RPMI8226 (cell line): ENCODE measurements around the gene C1QC.
A peak's percentile ranks its signal among the peaks of the same experiment; 100 is the strongest.

ENCODE experiments used
- DNase-seq: peaks from one replicate; pipeline ENCODE4 v3.0.0-alpha.2; 2015

The C1QC gene

GRCh38 chr1:22619798-22620197, 23.6 kb upstream of the C1QC start:
- no peak for DNase-seq

GRCh38 chr1:22621761-22622160, 21.7 kb upstream of the C1QC start:
- no peak for DNase-seq

GRCh38 chr1:22625262-22625925, 18.0 kb upstream of the C1QC start:
- peak; percentile 36 for DNase-seq

GRCh38 chr1:22626237-22627157, 16.9 kb upstream of the C1QC start:
- no peak for DNase-seq

GRCh38 chr1:22627331-22627730, 16.1 kb upstream of the C1QC start:
- DNase-seq = no peak

GRCh38 chr1:22628698-22629444, 14.6 kb upstream of the C1QC start:
- DNase-seq = no peak

- DNase-seq = no peak
Observed at GRCh38 chr1:22629886-22630285, 13.5 kb upstream of the C1QC start.

- DNase-seq = peak; percentile 85
Observed at GRCh38 chr1:22633697-22634463, 9.6 kb upstream of the C1QC start.

GRCh38 chr1:22635436-22635835, 8.0 kb upstream of the C1QC start:
- DNase-seq = peak; percentile 44

GRCh38 chr1:22636353-22636752, 7.1 kb upstream of the C1QC start, which contains the start of gene C1QA:
TSS of gene C1QA (plus strand) at chr1:22636628. CDS start at chr1:22637617, 989 bp downstream.
- peak; percentile 91 for DNase-seq

GRCh38 chr1:22636927-22637326, 6.5 kb upstream of the C1QC start:
- peak; percentile 92 for DNase-seq

- no peak for DNase-seq
Observed at GRCh38 chr1:22637907-22638445, 5.5 kb upstream of the C1QC start.

GRCh38 chr1:22638476-22639234, 4.8 kb upstream of the C1QC start:
- no peak for DNase-seq

- no peak for DNase-seq
Observed at GRCh38 chr1:22639286-22639685, 4.1 kb upstream of the C1QC start.

GRCh38 chr1:22641247-22641646, 2.2 kb upstream of the C1QC start:
- no peak for DNase-seq

GRCh38 chr1:22641906-22642636, 1.4 kb upstream of the C1QC start:
- peak; percentile 84 for DNase-seq

GRCh38 chr1:22643928-22644327, 495 bp downstream of the C1QC start:
- DNase-seq = no peak

- no peak for DNase-seq
Observed at GRCh38 chr1:22645931-22646330, 2.5 kb downstream of the C1QC start.

GRCh38 chr1:22646384-22646783, 3.0 kb downstream of the C1QC start:
- DNase-seq = no peak

- DNase-seq = no peak
Observed at GRCh38 chr1:22650089-22650693, 6.8 kb downstream of the C1QC start.
